PFSK-1 (cell line): ENCODE measurements around the gene EPDR1.

ENCODE experiments used
- FOXP2 ChIP-seq: optimal IDR thresholded peaks from 2 replicates; pipeline ENCODE3; 2011; ENCODE audit warnings: borderline replicate concordance, control low read depth, inconsistent platforms; ENCODE audit not compliant: insufficient read depth; ENCODE audit errors: extremely low read length, extremely low read depth
- POLR2AphosphoS5 ChIP-seq: IDR thresholded peaks from 2 replicates; pipeline ENCODE4 v1.6.1; 2012; ENCODE audit warnings: low read depth, mild to moderate bottlenecking, control low read depth, low read length, moderate library complexity
- REST ChIP-seq, 2 experiments: IDR thresholded peaks; 2 replicates each; pipeline versions ENCODE4 v1.6.1 to v1.8.0; 2011 to 2012; ENCODE audit warnings: low read depth in 2 of 2, low read length in 2 of 2, control low read depth in 1 of 2, inconsistent platforms in 1 of 2, mild to moderate bottlenecking in 1 of 2, moderate library complexity in 1 of 2; ENCODE audit not compliant: insufficient read depth in 1 of 2
- SIN3A ChIP-seq: IDR thresholded peaks from 2 replicates; pipeline ENCODE4 v1.6.1; 2012; ENCODE audit warnings: mild to moderate bottlenecking, low read length, moderate library complexity, borderline replicate concordance; ENCODE audit not compliant: insufficient read depth
- TAF1 ChIP-seq: IDR thresholded peaks from 2 replicates; pipeline ENCODE4 v1.6.1; 2012; ENCODE audit warnings: low read length, control low read depth, borderline replicate concordance; ENCODE audit not compliant: insufficient read depth

GRCh38 chr7:37893359-37893758 lies 27.1 kb upstream of the EPDR1 start:
- TF ChIP-seq POLR2AphosphoS5 (no peak), SIN3A (no peak), REST (IDR thresholded peaks at IDR 0.05; ENCODE audit: insufficient read depth in 1 of 2, low read depth in 2 of 2, low read length in 2 of 2) (no peak), TAF1 (no peak), FOXP2 (no peak)
